HepG2 (cell line): ENCODE measurements around the gene FOXD2. TPM values are rescaled to one million over a fixed set of nuclear protein-coding genes. Genes with fewer than 3 reads are reported as not detected.
A peak's percentile ranks its signal among the peaks of the same experiment; 100 is the strongest.

Experiments
- ATF7-NPFF ChIP-seq: sonication (generic); formaldehyde crosslinking; IDR thresholded peaks from 2 replicates; pipeline ENCODE4 v1.8.1; 2023; ENCODE audit warnings: mild to moderate bottlenecking, low read depth, missing genetic modification reagents, moderate library complexity
- BRD4 ChIP-seq: sonication (generic); formaldehyde crosslinking; IDR thresholded peaks from 2 replicates; pipeline ENCODE4 v1.4.0; 2020; ENCODE audit warnings: missing genetic modification reagents
- CCAR2 ChIP-seq: fragments of 200-400 bp; formaldehyde crosslinking; optimal IDR thresholded peaks from 2 replicates; pipeline ENCODE3; 2018; ENCODE audit warnings: low read depth, mild to moderate bottlenecking, low read length, moderate library complexity
- DNMT1 ChIP-seq: sonication (generic); formaldehyde crosslinking; IDR thresholded peaks from 2 replicates; pipeline ENCODE4 v1.5.1; 2020; ENCODE audit warnings: mild to moderate bottlenecking, missing genetic modification reagents
- FOXP1 ChIP-seq, 2 experiments: fragments of 450-650 bp in 1 of 2; IDR thresholded peaks; 2 replicates each; pipeline ENCODE4 v1.6.1; 2017 to 2018; ENCODE audit warnings: antibody characterized with exemption in 1 of 2
- GZF1 ChIP-seq: sonication (generic); formaldehyde crosslinking; IDR thresholded peaks from 2 replicates; pipeline ENCODE4 v1.5.1; 2020; ENCODE audit warnings: mild to moderate bottlenecking, missing genetic modification reagents
- IKZF4 ChIP-seq: sonication (generic); formaldehyde crosslinking; IDR thresholded peaks from 2 replicates; pipeline ENCODE4 v1.5.1; 2020; ENCODE audit warnings: borderline replicate concordance, mild to moderate bottlenecking, low read depth, missing genetic modification reagents; ENCODE audit errors: not compliant biosample characterization
- MXI1 ChIP-seq: IDR thresholded peaks from 3 replicates; pipeline ENCODE4 v1.6.1; 2012; ENCODE audit warnings: low read depth, low read length, inconsistent platforms, borderline replicate concordance
- MYC ChIP-seq: sonication (generic); formaldehyde crosslinking; IDR thresholded peaks from 2 replicates; pipeline ENCODE4 v1.9.0; 2021; ENCODE audit warnings: missing genetic modification reagents, borderline replicate concordance
- MZF1 ChIP-seq: sonication (generic); formaldehyde crosslinking; IDR thresholded peaks from 2 replicates; pipeline ENCODE4 v1.8.1; 2023; ENCODE audit warnings: mild to moderate bottlenecking, missing genetic modification reagents, borderline replicate concordance
- PAX8 ChIP-seq: sonication (generic); formaldehyde crosslinking; IDR thresholded peaks from 2 replicates; pipeline ENCODE4 v1.8.0; 2022; ENCODE audit warnings: mild to moderate bottlenecking, missing genetic modification reagents, borderline replicate concordance
- RXRB ChIP-seq: IDR thresholded peaks from 2 replicates; pipeline ENCODE4 v1.6.1; 2016; ENCODE audit warnings: borderline replicate concordance, missing genetic modification reagents, missing compliant biosample characterization
- SMAD3 ChIP-seq: sonication (generic); formaldehyde crosslinking; IDR thresholded peaks from 2 replicates; pipeline ENCODE4 v1.4.0; 2020; ENCODE audit warnings: missing genetic modification reagents
- SP140L ChIP-seq: sonication (generic); formaldehyde crosslinking; IDR thresholded peaks from 2 replicates; pipeline ENCODE4 v1.4.0; 2020; ENCODE audit warnings: missing genetic modification reagents, borderline replicate concordance
- SP2 ChIP-seq: sonication (generic); formaldehyde crosslinking; IDR thresholded peaks from 2 replicates; pipeline ENCODE4 v1.5.1; 2020; ENCODE audit warnings: mild to moderate bottlenecking, missing genetic modification reagents
- STAT5B ChIP-seq: sonication (generic); formaldehyde crosslinking; IDR thresholded peaks from 2 replicates; pipeline ENCODE4 v1.4.0; 2020; ENCODE audit warnings: missing genetic modification reagents
- THAP7 ChIP-seq: sonication (generic); formaldehyde crosslinking; IDR thresholded peaks from 2 replicates; pipeline ENCODE4 v1.8.1; 2023; ENCODE audit warnings: mild to moderate bottlenecking, missing genetic modification reagents
- TSC22D2 ChIP-seq: sonication (generic); formaldehyde crosslinking; IDR thresholded peaks from 2 replicates; pipeline ENCODE4 v1.5.1; 2020; ENCODE audit warnings: missing genetic modification reagents, mild to moderate bottlenecking, borderline replicate concordance
- ZBTB7A ChIP-seq: sonication (generic); formaldehyde crosslinking; IDR thresholded peaks from 2 replicates; pipeline ENCODE4 v1.8.0; 2022; ENCODE audit warnings: mild to moderate bottlenecking, missing genetic modification reagents
- ZNF160 ChIP-seq: sonication (generic); formaldehyde crosslinking; IDR thresholded peaks from 2 replicates; pipeline ENCODE4 v1.8.0; 2022; ENCODE audit warnings: mild to moderate bottlenecking, inconsistent platforms, missing genetic modification reagents
- ZNF207 ChIP-seq: fragments of 450-650 bp; IDR thresholded peaks from 2 replicates; pipeline ENCODE4 v1.6.1; 2016; ENCODE audit warnings: antibody characterized with exemption, borderline replicate concordance
- ZNF251 ChIP-seq: sonication (generic); formaldehyde crosslinking; IDR thresholded peaks from 2 replicates; pipeline ENCODE4 v1.9.0; 2021; ENCODE audit warnings: mild to moderate bottlenecking, missing genetic modification reagents
- ZNF256 ChIP-seq: sonication (generic); formaldehyde crosslinking; conservative IDR thresholded peaks from 2 replicates; pipeline ENCODE4 v1.4.0; 2020; ENCODE audit warnings: missing genetic modification reagents
- ZNF329 ChIP-seq: sonication (generic); formaldehyde crosslinking; IDR thresholded peaks from 2 replicates; pipeline ENCODE4 v1.9.0; 2021; ENCODE audit warnings: low read depth, mild to moderate bottlenecking, missing genetic modification reagents
- ZNF563 ChIP-seq: sonication (generic); formaldehyde crosslinking; IDR thresholded peaks from 2 replicates; pipeline ENCODE4 v1.8.0; 2022; ENCODE audit warnings: mild to moderate bottlenecking, moderate library complexity, missing genetic modification reagents
- ZNF609 ChIP-seq: sonication (generic); formaldehyde crosslinking; IDR thresholded peaks from 2 replicates; pipeline ENCODE4 v1.4.0; 2020; ENCODE audit warnings: mild to moderate bottlenecking, missing genetic modification reagents, borderline replicate concordance
- ZSCAN25 ChIP-seq: sonication (generic); formaldehyde crosslinking; IDR thresholded peaks from 2 replicates; pipeline ENCODE4 v1.8.0; 2022; ENCODE audit warnings: mild to moderate bottlenecking, missing genetic modification reagents
- ZZZ3 ChIP-seq: sonication (generic); formaldehyde crosslinking; IDR thresholded peaks from 2 replicates; pipeline ENCODE4 v1.4.0; 2020; ENCODE audit warnings: missing genetic modification reagents, mild to moderate bottlenecking, borderline replicate concordance
- polyA plus RNA-seq, 8 experiments: library from polyadenylated mRNA; depleted of rRNA in 3 of 8; stranded (reverse) in 7 of 8; unstranded in 1 of 8; fragments of >200 nt; fragmentation: Illumina TruSeq in 4 of 8; extraction: Trizol in 4 of 8; gene quantifications; 2 replicates each; pipeline versions ENCODE4 v1.2.1 to v1.2.3, GENCODE V29; 2011 to 2016; ENCODE audit warnings: low read depth in 4 of 8, missing spikeins in 1 of 8, mixed read lengths in 1 of 8; ENCODE audit not compliant: insufficient read depth in 1 of 8
- total RNA-seq, 5 experiments: library from RNA; depleted of rRNA; stranded (reverse); fragments of >200 nt; fragmentation: Illumina TruSeq; extraction: Trizol; gene quantifications; 2 replicates each; pipeline ENCODE4 v1.2.3, GENCODE V29; 2016; ENCODE audit warnings: low read depth in 1 of 5

FOXD2 gene
- total and polyA plus RNA-seq, 2 of the 13 experiments (the other 11 are each of a cell fraction or from before 2014, with no cell fraction given): 0.01 to 0.09 TPM

- TF ChIP-seq THAP7 (no peak), SMAD3 (no peak), MXI1 (no peak), RXRB (CRISPR knock-in tag) (no peak), BRD4 (CRISPR knock-in tag) (no peak), SP140L (CRISPR knock-in tag) (no peak), ZNF609 (CRISPR knock-in tag) (peak; percentile 1; the same call in 1 of the 2 replicates), ZNF563 (CRISPR knock-in tag) (no peak; the same call in 1 of the 2 replicates), ZSCAN25 (CRISPR knock-in tag) (no peak), ZNF329 (CRISPR knock-in tag) (no peak), TSC22D2 (CRISPR knock-in tag) (no peak), ATF7-NPFF (CRISPR knock-in tag) (no peak), ZBTB7A (no peak), ZNF256 (no peak), PAX8 (CRISPR knock-in tag) (no peak), DNMT1 (CRISPR knock-in tag) (no peak), MZF1 (CRISPR knock-in tag) (no peak), ZNF160 (CRISPR knock-in tag) (no peak), MYC (CRISPR knock-in tag) (no peak), CCAR2 (no peak), FOXP1 (IDR thresholded peaks at IDR 0.05) (no peak), FOXP1 (CRISPR knock-in tag; IDR thresholded peaks at IDR 0.05) (no peak), IKZF4 (CRISPR knock-in tag) (no peak), STAT5B (CRISPR knock-in tag) (no peak), ZNF251 (CRISPR knock-in tag) (0 out of 2 replicates have a peak, but pooled peaks have one; percentile 12), ZNF207 (no peak), ZZZ3 (CRISPR knock-in tag) (0 out of 2 replicates have a peak, but pooled peaks have one; percentile 7), GZF1 (no peak), SP2 (CRISPR knock-in tag) (no peak)
Measured at GRCh38 chr1:47436979-47437446, 831 bp upstream of the FOXD2 start (continued).
